Right ventricle myocardium inferior (tissue), 1 donor: Measurements from ENCODE around the gene HEXB. TPM values are rescaled to one million over a fixed set of nuclear protein-coding genes. Genes with fewer than 3 reads are reported as not detected.

Experiments used
- total RNA-seq: library from RNA; stranded (reverse); fragmentation: NEBNext Ultra II Directional; extraction: Animal tissue kit (Norgen Biotek cat#: 25700); gene quantifications from one replicate; pipeline ENCODE4 v1.2.1, GENCODE V29; 2021
- donor health status: DM: no; HTN: yes; CAD: no; lungs with severe emphysema.

HEXB gene
- total RNA-seq, 1 donor from 2014 or later = 95.7 TPM

Other genes with a start within 250 kb of the HEXB start
- 3.7 TPM for gene ENC1, start 44.5 kb upstream of the HEXB start, total RNA-seq
- gene GFM2, start 81.9 kb downstream of the HEXB start, total RNA-seq = 44.6 TPM
- 45.1 TPM for gene NSA2, start 82.0 kb downstream of the HEXB start, total RNA-seq
- 3.0 TPM for gene FAM169A, start 181.2 kb downstream of the HEXB start, total RNA-seq